Duodenal mucosa (tissue), 2 donors: ENCODE data around the gene TUBB6.

Experiments used
- H3K27ac ChIP-seq: one replicate; pipeline ENCODE4 v1.7.0; 2013; ENCODE audit warnings: low read depth, low read length
- H3K27me3 ChIP-seq, 2 donors: one replicate each; pipeline ENCODE4 v1.7.0; 2013; ENCODE audit warnings: low read length in 2 of 2, control low read depth in 1 of 2; ENCODE audit not compliant: insufficient read depth in 2 of 2, control insufficient read depth in 1 of 2
- H3K36me3 ChIP-seq, 2 donors: one replicate each; pipeline ENCODE4 v1.7.0; 2013; ENCODE audit warnings: low read length in 2 of 2, control low read depth in 1 of 2; ENCODE audit not compliant: insufficient read depth in 2 of 2, control insufficient read depth in 1 of 2
- H3K4me1 ChIP-seq, 2 donors: one replicate each; pipeline ENCODE4 v1.7.0; 2013; ENCODE audit warnings: low read length in 2 of 2, control low read depth in 1 of 2; ENCODE audit not compliant: insufficient read depth in 2 of 2, control insufficient read depth in 1 of 2
- H3K4me3 ChIP-seq, 2 donors: one replicate each; pipeline ENCODE4 v1.7.0; 2013; ENCODE audit warnings: low read length in 2 of 2, low read depth in 1 of 2
- H3K9ac ChIP-seq, 2 donors: one replicate each; pipeline ENCODE4 v1.7.0; 2013; ENCODE audit warnings: low read length in 2 of 2, low read depth in 1 of 2
- H3K9me3 ChIP-seq, 2 donors: one replicate each; pipeline ENCODE4 v1.7.0; 2013; ENCODE audit warnings: low read length in 2 of 2, control low read depth in 1 of 2; ENCODE audit not compliant: control insufficient read depth in 1 of 2

Gene TUBB6

GRCh38 chr18:12290086-12290485 is 18.0 kb upstream of the TUBB6 start:
- H3K27me3 ChIP-seq, result peaks cover 19 to 26% of the 10 kb centered on the region in 2 donors

GRCh38 chr18:12291161-12291560 is 16.9 kb upstream of the TUBB6 start:
- no peak overlapping the region for H3K4me3 ChIP-seq
- H3K36me3 ChIP-seq, result no peaks in the 10 kb centered on the region
- no peak overlapping the region for H3K9ac ChIP-seq
- H3K27ac ChIP-seq, result no peak overlapping the region
- H3K27me3 ChIP-seq, result peaks cover 19 to 26% of the 10 kb centered on the region in 2 donors
- no peaks in the 10 kb centered on the region for H3K9me3 ChIP-seq
- peaks cover 7% of the 10 kb centered on the region in 2 donors for H3K4me1 ChIP-seq

More at GRCh38 chr18:12290086-12290485, 18.0 kb upstream of the TUBB6 start:
- Histone ChIP-seq H3K36me3 (no peaks in the 10 kb centered on the region), H3K9ac (no peak overlapping the region), H3K4me3 (no peak overlapping the region), H3K4me1 (peaks cover 7% of the 10 kb centered on the region in 2 donors), H3K27ac (no peak overlapping the region), H3K9me3 (no peaks in the 10 kb centered on the region)

- no peak overlapping the region for H3K27ac ChIP-seq
- H3K4me3 ChIP-seq, result no peak overlapping the region
- H3K36me3 ChIP-seq, result no peaks in the 10 kb centered on the region
- peaks cover 7% of the 10 kb centered on the region in 2 donors for H3K4me1 ChIP-seq
- no peaks in the 10 kb centered on the region for H3K9me3 ChIP-seq
- no peak overlapping the region for H3K9ac ChIP-seq
- peaks cover 19 to 26% of the 10 kb centered on the region in 2 donors for H3K27me3 ChIP-seq
Measured at GRCh38 chr18:12291690-12292089, 16.4 kb upstream of the TUBB6 start.

- H3K9me3 ChIP-seq, result no peaks in the 10 kb centered on the region
- peaks cover 0 to under 1% of the 10 kb centered on the region in 2 donors for H3K4me1 ChIP-seq
- H3K4me3 ChIP-seq, result no peak overlapping the region
- H3K9ac ChIP-seq, result no peak overlapping the region
- peaks cover 3 to 7% of the 10 kb centered on the region in 2 donors for H3K27me3 ChIP-seq
- no peak overlapping the region for H3K27ac ChIP-seq
- no peaks in the 10 kb centered on the region for H3K36me3 ChIP-seq
Measured at GRCh38 chr18:12293831-12294230, 14.2 kb upstream of the TUBB6 start.

- Histone ChIP-seq H3K27ac (no peak overlapping the region), H3K9ac (no peak overlapping the region), H3K4me1 (no peaks in the 10 kb centered on the region), H3K9me3 (no peaks in the 10 kb centered on the region), H3K36me3 (no peaks in the 10 kb centered on the region), H3K27me3 (no peaks in the 10 kb centered on the region), H3K4me3 (no peak overlapping the region)
Measured at GRCh38 chr18:12295389-12296086, 12.5 kb upstream of the TUBB6 start.

GRCh38 chr18:12296087-12296403 is 12.0 kb upstream of the TUBB6 start:
- H3K4me1 ChIP-seq, result no peaks in the 10 kb centered on the region
- H3K9me3 ChIP-seq, result no peaks in the 10 kb centered on the region
- no peak overlapping the region for H3K4me3 ChIP-seq
- H3K36me3 ChIP-seq, result no peaks in the 10 kb centered on the region
- H3K9ac ChIP-seq, result no peak overlapping the region
- no peaks in the 10 kb centered on the region for H3K27me3 ChIP-seq
- no peak overlapping the region for H3K27ac ChIP-seq

GRCh38 chr18:12296457-12296856 is 11.6 kb upstream of the TUBB6 start:
- H3K9ac ChIP-seq, result no peak overlapping the region
- no peaks in the 10 kb centered on the region for H3K27me3 ChIP-seq
- H3K4me3 ChIP-seq, result no peak overlapping the region
- H3K9me3 ChIP-seq, result no peaks in the 10 kb centered on the region
- no peak overlapping the region for H3K27ac ChIP-seq
- H3K4me1 ChIP-seq, result no peaks in the 10 kb centered on the region
- H3K36me3 ChIP-seq, result no peaks in the 10 kb centered on the region

- no peaks in the 10 kb centered on the region for H3K27me3 ChIP-seq
- no peak overlapping the region for H3K4me3 ChIP-seq
- H3K9ac ChIP-seq, result no peak overlapping the region
- H3K9me3 ChIP-seq, result no peaks in the 10 kb centered on the region
- H3K4me1 ChIP-seq, result no peaks in the 10 kb centered on the region
- H3K27ac ChIP-seq, result no peak overlapping the region
- H3K36me3 ChIP-seq, result no peaks in the 10 kb centered on the region
Measured at GRCh38 chr18:12299862-12300261, 8.2 kb upstream of the TUBB6 start.

GRCh38 chr18:12301263-12302005 is 6.6 kb upstream of the TUBB6 start:
- no peak overlapping the region for H3K27ac ChIP-seq
- no peaks in the 10 kb centered on the region for H3K9me3 ChIP-seq
- no peak overlapping the region for H3K9ac ChIP-seq
- H3K4me1 ChIP-seq, result peaks cover 0 to 1% of the 10 kb centered on the region in 2 donors
- H3K36me3 ChIP-seq, result no peaks in the 10 kb centered on the region
- H3K27me3 ChIP-seq, result peaks cover 2 to 6% of the 10 kb centered on the region in 2 donors
- H3K4me3 ChIP-seq, result no peak overlapping the region

- Histone ChIP-seq H3K36me3 (no peaks in the 10 kb centered on the region), H3K27me3 (peaks cover 13 to 16% of the 10 kb centered on the region in 2 donors), H3K4me1 (peaks cover 0 to 5% of the 10 kb centered on the region in 2 donors), H3K9ac (no peak overlapping the region), H3K9me3 (no peaks in the 10 kb centered on the region), H3K4me3 (no peak overlapping the region), H3K27ac (no peak overlapping the region)
Measured at GRCh38 chr18:12302391-12303147, 5.5 kb upstream of the TUBB6 start.
